Activated naive CD4-positive, alpha-beta T cell treated with anti-CD3 and anti-CD28 coated beads for 36 hours (primary cell): ENCODE results near the gene MACROH2A2. TPM values are rescaled to one million over a fixed set of nuclear protein-coding genes. Genes with fewer than 3 reads are reported as not detected.
"Not testable (repeated sequence)": the region's sequence is repeated elsewhere in the genome, so short reads cannot be mapped to it uniquely, and the experiment has no call there.

Experiments used
- CTCF ChIA-PET: fragments of 350-600 bp; sonication (Branson Sonifier 250); formaldehyde crosslinking; loops from one replicate; lab custom pipeline; 2021; ENCODE audit warnings: antibody characterized with exemption; lab: Charles Lee
- DNase-seq: peaks from one replicate; pipeline ENCODE4 v3.0.0-alpha.2; 2020
- H3K27ac Mint-ChIP-seq: one replicate; pipeline ENCODE4 v1.8.0; 2021; ENCODE audit warnings: mild to moderate bottlenecking, mixed read lengths
- H3K27me3 Mint-ChIP-seq: one replicate; pipeline ENCODE4 v1.8.0; 2021; ENCODE audit warnings: low read depth, mixed read lengths
- H3K36me3 Mint-ChIP-seq: one replicate; pipeline ENCODE4 v1.8.0; 2021; ENCODE audit warnings: low read depth, mixed read lengths
- H3K4me1 Mint-ChIP-seq: one replicate; pipeline ENCODE4 v1.8.0; 2021; ENCODE audit warnings: low read depth, mixed read lengths
- H3K4me3 Mint-ChIP-seq: one replicate; pipeline ENCODE4 v1.8.0; 2021; ENCODE audit warnings: mild to moderate bottlenecking, moderate library complexity, mixed read lengths
- H3K9me3 Mint-ChIP-seq: one replicate; pipeline ENCODE4 v1.8.0; 2021; ENCODE audit warnings: mixed read lengths
- intact Hi-C: fragments of 100-400 bp; cut with micrococcal nuclease; formaldehyde crosslinking; loops from one replicate; pipeline ENCODE4 v1.15.1; 2023
- total RNA-seq, 2 experiments: library from RNA; stranded (reverse); gene quantifications; one replicate each; pipeline ENCODE4 v1.2.3, GENCODE V29; 2021

MACROH2A2 gene
- total RNA-seq, 2 experiments from 2014 or later, result 2.7 to 3.2 TPM

GRCh38 chr10:70148516-70148915, 95.9 kb downstream of the MACROH2A2 start:
- Mint-ChIP-seq H3K4me3 (no peak overlapping the region), H3K27me3 (no peaks in the 10 kb centered on the region), H3K9me3 (no peaks in the 10 kb centered on the region), H3K36me3 (peaks cover 31% of the 10 kb centered on the region), H3K27ac (peak overlapping the region; percentile 13), H3K4me1 (peaks cover 31% of the 10 kb centered on the region)
- CTCF ChIA-PET, result interaction anchor here (1.9 kb wide), 1 partner anchor 18 kb away, joined by 8 read pairs; no protein-coding TSS in a partner anchor
- intact Hi-C loops, result no loop called here
- no peak for DNase-seq

DNA sequence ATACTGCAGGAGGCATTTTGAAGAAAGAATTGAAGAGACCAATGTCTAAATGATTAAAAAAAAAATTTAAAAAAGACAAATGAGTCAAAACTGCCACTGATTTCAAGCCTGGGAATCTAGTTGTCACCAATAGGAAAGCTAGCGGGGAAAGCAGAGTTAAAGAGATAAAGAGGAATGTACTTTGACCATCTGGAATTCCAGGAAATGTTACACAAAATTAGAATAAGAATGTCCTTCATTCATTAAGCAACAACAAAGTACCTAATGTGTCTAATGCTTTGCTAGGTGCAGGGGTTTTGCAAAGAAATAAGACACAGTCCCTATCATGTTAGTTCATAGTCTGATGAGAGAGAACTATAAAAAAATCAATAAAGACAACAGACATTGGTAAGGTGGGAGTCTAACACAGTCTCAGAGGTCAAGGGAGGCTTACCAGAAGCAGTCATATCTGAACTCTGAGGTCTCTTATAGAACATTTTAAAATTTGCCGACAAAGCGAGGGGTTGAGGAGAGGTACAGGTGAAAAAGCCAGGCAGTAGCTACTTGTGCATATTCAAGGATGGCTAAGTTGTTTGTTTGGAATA, 102.7 kb downstream of the MACROH2A2 start:
- H3K4me1 Mint-ChIP-seq, result peaks cover 17% of the 10 kb centered on the region
- peaks cover 58% of the 10 kb centered on the region for H3K36me3 Mint-ChIP-seq
- peak overlapping the region; percentile 41 for H3K27ac Mint-ChIP-seq
- H3K4me3 Mint-ChIP-seq, result no peak overlapping the region
- intact Hi-C loops, result no loop called here
- CTCF ChIA-PET, result interaction anchor here (1.0 to 2.0 kb wide), 3 partner anchors 8 to 39 kb away, joined by 3 to 12 read pairs (median 7); partner anchors contain the start of gene TYSND1
- H3K9me3 Mint-ChIP-seq, result no peaks in the 10 kb centered on the region
- H3K27me3 Mint-ChIP-seq, result no peaks in the 10 kb centered on the region
- DNase-seq, result no peak

DNA sequence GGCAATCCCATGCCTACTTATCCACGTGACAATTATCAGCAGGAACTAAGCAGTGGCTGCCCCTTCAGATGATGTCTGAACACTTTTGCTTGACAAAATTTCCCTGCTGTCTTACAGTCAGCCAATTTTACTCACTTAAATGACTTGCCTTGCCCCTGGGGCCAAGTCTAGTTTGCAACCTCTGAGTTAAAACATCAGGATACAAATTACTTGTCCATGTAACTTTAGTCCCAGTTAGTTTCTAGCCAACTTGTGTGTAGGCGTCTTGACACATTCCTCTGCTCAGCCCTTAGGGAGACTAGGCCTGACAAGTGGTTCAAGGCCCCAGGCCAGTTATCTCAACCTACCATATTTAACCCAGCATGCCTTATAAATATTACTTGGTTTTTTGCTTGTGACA, 105.5 kb downstream of the MACROH2A2 start:
- Mint-ChIP-seq H3K27ac (no peak overlapping the region), H3K4me3 (no peak overlapping the region), H3K36me3 (peaks cover 57% of the 10 kb centered on the region), H3K27me3 (no peaks in the 10 kb centered on the region), H3K4me1 (peaks cover 34% of the 10 kb centered on the region), H3K9me3 (no peaks in the 10 kb centered on the region)
- intact Hi-C loops, result no loop called here
- no peak for DNase-seq
- CTCF ChIA-PET, result interaction anchor here (1.6 kb wide), 1 partner anchor 12 kb away, joined by 5 read pairs; the partner anchor contains the start of gene TYSND1

DNA sequence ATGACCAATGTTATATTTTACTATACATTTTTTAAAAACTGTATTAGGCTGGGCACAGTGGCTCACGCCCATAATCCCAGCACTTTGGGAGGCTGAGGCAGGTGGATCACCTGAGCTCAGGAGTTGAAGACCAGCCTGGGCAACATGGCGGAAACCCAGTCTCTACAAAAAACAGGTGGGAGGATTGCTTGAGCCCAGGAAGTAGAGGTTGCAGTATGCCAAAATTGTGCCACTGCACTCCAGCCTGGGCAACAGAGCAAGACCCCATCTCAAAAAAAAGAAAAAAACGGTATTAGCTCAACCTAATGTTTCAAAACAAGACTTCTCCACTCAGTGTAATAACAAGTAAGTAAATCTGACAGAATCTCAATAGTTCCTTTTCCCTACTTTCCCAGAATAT, 106.7 kb downstream of the MACROH2A2 start:
- peaks cover 47% of the 10 kb centered on the region for H3K4me1 Mint-ChIP-seq
- H3K36me3 Mint-ChIP-seq, result peaks cover 53% of the 10 kb centered on the region
- DNase-seq, H3K9me3 Mint-ChIP-seq, H3K27me3 Mint-ChIP-seq, H3K4me3 Mint-ChIP-seq, intact Hi-C loops: not testable (repeated sequence)
- CTCF ChIA-PET, result interaction anchor here (0.8 to 1.6 kb wide), 2 partner anchors 9 to 12 kb away, joined by 3 to 6 read pairs; partner anchors contain the start of gene TYSND1
- peak overlapping the region; percentile 14 for H3K27ac Mint-ChIP-seq

DNA sequence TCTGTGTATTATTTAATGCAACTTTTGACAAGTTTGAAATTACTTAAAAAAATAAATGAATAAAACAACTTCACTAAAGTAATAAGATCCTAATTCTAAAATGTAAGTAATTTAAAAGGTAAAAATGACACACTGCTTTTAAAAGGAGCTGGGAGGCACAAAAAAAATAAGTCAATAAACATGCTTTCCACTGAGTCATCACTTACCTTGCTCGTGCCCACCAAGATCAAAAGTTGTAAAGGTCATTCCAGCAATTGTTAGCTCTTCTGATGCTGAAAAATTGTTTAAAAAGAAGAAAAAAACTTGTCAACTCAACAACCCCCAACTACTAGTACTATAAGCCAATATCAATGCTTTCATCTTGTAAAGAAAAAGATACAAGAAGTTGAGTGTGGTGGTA, 108.2 kb downstream of the MACROH2A2 start:
- H3K4me3 Mint-ChIP-seq, result no peak overlapping the region
- no peaks in the 10 kb centered on the region for H3K9me3 Mint-ChIP-seq
- no peak for DNase-seq
- H3K27me3 Mint-ChIP-seq, result no peaks in the 10 kb centered on the region
- peak overlapping the region; percentile 95 for H3K27ac Mint-ChIP-seq
- H3K36me3 Mint-ChIP-seq, result peaks cover 49% of the 10 kb centered on the region
- CTCF ChIA-PET, result interaction anchor here (0.6 to 1.1 kb wide), 2 partner anchors 14 to 162 kb away, joined by 3 to 5 read pairs; partner anchors contain the start of gene TYSND1
- intact Hi-C loops, result loop anchor here (5.0 to 10.0 kb wide), 4 partner anchors 42 to 1924 kb away; partner anchors contain the start of genes EIF4EBP2 and SPOCK2
- H3K4me1 Mint-ChIP-seq, result peaks cover 55% of the 10 kb centered on the region

Other genes starting within 250 kb of the MACROH2A2 start
- 1 to 10 TPM; 3.0 to 3.3 TPM for gene AIFM2, start 80.0 kb downstream of the MACROH2A2 start, total RNA-seq
- 10 to 100 TPM; 12.5 to 13.0 TPM for gene TYSND1, start 93.9 kb downstream of the MACROH2A2 start, total RNA-seq
- gene SAR1A, start 117.7 kb downstream of the MACROH2A2 start, total RNA-seq, result 100 to 1,000 TPM; 101 to 109 TPM
- gene PPA1, start 180.6 kb downstream of the MACROH2A2 start, total RNA-seq, result 100 to 1,000 TPM; 392 to 408 TPM
- gene NPFFR1, start 231.2 kb downstream of the MACROH2A2 start, total RNA-seq, result not detected